SK-N-MC (cell line): ENCODE measurements around the gene DLG2.

Experiments used
- EZH2 ChIP-seq: fragments of 200-600 bp; sonication (generic); IDR thresholded peaks from one replicate; pipeline ENCODE4 v1.6.1; 2017; ENCODE audit warnings: antibody characterized with exemption
- POLR2AphosphoS5 ChIP-seq: IDR thresholded peaks from 2 replicates; pipeline ENCODE4 v1.6.1; 2012; ENCODE audit warnings: mild to moderate bottlenecking, low read depth, low read length, borderline replicate concordance

DNA sequence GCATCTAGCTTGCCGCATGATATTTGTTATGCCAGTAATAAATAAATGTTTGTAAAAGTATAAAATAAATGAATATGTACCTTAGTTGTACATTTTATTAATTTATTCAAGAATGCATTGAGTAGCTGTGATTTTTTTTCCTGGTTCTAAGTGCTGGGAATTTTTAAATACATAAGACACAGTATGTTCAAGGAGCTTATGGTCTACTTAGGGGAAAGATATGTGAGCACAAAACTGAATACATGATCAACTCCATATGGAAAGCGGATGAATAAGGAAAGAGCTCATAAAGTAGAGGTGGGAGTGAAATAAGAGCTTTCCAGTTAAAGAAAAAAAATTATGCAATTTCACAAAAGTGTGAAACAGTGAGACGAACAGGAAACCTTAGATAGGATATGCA lies 1396.7 kb downstream of the DLG2 start:
- TF ChIP-seq EZH2 = no peak
- no peak for TF ChIP-seq POLR2AphosphoS5
